Measurements from ENCODE around the gene ZNF608.

ZNF608 gene, protein sequence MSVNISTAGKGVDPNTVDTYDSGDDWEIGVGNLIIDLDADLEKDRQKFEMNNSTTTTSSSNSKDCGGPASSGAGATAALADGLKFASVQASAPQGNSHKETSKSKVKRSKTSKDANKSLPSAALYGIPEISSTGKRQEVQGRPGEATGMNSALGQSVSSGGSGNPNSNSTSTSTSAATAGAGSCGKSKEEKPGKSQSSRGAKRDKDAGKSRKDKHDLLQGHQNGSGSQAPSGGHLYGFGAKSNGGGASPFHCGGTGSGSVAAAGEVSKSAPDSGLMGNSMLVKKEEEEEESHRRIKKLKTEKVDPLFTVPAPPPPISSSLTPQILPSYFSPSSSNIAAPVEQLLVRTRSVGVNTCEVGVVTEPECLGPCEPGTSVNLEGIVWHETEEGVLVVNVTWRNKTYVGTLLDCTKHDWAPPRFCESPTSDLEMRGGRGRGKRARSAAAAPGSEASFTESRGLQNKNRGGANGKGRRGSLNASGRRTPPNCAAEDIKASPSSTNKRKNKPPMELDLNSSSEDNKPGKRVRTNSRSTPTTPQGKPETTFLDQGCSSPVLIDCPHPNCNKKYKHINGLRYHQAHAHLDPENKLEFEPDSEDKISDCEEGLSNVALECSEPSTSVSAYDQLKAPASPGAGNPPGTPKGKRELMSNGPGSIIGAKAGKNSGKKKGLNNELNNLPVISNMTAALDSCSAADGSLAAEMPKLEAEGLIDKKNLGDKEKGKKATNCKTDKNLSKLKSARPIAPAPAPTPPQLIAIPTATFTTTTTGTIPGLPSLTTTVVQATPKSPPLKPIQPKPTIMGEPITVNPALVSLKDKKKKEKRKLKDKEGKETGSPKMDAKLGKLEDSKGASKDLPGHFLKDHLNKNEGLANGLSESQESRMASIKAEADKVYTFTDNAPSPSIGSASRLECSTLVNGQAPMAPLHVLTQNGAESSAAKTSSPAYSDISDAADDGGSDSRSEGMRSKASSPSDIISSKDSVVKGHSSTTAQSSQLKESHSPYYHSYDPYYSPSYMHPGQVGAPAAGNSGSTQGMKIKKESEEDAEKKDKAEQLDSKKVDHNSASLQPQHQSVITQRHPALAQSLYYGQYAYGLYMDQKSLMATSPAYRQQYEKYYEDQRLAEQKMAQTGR (N-terminal part only)

DNA sequence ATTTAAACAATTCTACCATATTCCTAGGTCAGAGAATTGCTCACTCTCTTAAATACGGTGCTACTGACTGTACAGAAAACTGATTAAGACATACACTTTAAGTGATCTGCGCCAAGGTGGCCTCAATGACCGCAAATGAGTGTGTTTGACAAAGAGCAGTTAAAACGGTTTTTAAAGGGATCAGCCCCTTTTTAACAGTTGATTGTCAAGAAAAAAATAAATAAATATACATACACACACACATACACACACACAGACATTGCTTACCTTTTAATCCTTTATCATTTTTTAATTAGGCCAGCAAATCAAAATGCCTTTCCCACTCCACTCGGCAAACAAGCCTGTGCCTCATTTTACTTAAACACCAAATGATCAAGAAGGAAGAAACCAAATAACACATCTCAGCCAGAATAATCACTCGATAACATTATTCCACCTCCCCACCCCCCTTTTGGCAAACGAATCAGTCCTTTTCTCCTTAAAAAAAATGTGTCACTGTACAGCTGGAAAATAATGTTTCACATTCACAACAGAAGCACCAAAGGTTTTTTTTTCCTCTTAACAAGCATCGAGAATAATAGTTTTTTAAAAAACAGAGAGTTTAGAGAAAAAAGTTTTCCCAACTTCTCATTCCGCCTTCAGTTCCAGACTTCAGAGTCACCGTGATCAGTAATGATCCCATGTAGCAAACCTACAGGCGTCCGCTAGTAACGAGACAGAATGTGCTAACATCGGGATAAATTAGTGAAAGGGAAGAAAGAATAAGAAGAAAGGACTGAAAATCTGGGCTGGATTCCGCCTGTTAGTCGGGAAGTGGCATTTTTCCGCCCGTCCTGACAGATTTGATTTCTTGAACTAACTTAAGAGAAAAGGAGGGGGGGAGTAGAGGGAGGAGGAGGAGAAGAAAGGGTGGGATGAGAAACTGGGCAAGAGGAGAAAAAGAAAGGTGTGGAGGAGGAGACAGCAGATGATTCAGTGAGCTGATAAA lies at the start of gene ZNF608:
ZNF608 (minus strand) TSS at position 712 of the 988 bp plus-strand sequence. CDS start 1,650 bp downstream, outside the sequence.
- peak; percentile 78 for DNase-seq

DNA sequence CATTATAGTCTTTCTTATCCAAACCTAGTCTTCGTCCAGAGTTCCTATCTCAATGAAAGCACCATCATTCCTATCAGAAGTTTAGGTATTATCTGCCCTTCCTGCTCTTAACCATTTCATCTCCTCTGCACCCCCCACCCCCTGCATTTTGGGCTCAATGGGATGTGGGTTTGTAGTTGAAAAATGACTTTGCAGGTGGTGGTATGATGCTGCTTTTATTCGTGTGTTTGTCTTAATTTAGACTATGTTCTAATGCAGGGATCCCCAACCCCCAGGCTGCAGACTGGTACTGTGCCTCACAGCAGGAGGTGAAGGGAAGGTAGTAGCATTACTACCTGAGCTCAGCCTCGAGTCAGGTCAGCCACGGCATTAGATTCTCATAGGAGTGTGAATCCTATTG lies 49.4 kb upstream of the ZNF608 start:
- no peak for DNase-seq

DNA sequence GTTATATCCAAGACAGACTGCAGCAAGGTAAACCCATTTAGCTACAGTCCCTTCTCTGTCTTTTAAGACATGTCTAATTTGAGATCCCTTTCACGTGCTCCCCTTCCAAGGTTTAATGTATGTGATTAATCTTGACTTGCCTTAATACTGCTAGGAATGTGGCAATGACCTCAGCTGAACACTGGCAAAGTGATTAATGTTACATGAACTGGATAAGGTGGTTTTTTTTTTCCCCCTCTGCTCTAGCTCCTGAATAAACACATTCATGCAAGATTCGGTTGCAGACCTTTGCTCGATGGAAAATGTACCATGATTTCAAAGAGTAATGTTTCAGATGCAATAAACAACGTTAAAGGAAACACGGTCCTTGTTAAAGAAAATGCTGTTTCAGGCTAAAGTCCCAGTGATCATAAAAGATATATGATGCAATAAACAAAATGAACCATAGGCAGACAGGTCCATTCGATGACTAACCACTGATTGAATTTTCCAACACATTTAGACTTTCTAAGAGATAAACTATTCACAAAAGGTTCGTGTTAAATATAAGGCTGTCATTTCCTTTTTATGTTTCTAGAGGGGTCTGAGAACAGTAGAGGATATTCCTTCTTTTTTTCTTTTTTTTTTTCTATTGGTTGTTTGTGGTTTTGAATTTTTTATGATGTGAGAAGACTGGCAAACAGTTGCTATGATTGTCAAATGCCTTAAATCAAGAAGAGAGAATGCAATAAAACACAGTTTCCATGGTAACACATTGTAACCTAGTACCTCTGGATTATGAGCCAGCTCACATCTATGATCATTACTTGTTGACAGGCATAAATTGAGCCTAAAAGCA lies 44.7 kb upstream of the ZNF608 start:
- DNase-seq = peak; percentile 31

DNA sequence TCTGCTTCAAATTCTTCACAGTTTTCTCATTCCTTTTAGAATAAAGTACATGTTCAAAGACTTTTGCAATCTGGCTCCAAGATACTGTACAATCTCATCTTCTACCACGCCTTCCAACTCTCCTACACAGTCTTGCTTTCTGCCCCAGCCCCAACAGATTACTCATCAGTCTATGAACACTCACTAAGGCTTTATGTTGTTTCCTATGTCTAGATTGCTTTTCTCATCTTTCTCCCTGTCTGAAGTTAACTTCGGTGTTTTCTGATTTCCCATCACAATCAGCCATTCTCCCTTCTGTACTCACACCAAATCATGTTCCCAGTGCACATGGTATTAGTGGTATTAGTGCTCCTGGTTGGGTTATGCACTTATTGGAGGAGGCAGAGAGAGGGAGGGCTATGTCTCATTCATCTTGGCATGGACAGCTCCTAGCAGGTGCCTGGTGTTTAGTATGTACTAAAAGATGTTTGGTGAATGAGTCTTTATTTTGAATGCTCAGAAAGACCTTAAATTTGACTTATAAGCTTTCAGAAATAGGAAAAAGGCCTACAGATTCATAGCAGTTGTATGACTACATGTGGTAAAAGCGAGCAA lies 44.0 kb upstream of the ZNF608 start:
- DNase-seq = no peak

DNA sequence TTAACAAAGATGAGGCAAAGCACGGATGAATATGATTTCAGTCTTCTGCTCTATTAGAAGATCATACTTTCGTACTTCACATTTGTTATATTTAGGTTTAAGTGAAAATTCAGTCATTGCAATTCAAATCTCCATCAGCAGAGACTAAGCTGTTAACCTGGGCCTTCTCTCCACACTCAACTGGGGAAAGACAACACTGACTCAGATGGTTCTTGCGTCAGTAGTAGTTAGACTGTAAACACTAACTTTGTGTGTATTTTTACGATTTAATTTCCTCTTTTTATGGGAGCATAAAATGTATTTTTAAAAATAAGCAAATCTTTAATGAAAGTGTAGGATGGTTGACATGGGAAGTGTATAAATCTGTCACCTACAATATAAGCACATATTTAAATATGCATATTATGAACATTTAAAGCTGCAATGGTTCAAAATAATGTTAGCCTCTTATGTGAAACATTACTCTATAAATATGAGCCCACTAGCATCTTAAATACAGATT lies 42.7 kb upstream of the ZNF608 start:
- no peak for DNase-seq

DNA sequence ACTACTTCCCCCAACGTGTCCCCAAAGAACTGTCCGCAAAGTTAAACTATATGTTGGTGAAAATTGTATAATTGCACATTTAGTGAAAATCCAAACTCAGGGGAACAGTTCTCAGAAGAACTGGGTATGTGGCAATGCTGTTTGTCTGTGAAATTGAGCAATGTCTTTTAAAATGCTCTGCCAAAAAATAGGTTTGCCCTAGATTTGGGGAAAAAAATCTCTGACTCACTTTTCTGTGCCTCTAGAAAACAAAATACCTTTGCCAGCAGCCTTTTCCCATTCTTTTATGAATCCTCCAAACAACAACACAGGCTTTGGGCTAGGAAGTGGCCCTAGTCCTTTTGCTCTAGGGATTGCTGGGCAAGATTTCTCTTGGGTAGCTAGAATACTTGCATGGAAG lies 37.4 kb upstream of the ZNF608 start:
- no peak for DNase-seq

DNA sequence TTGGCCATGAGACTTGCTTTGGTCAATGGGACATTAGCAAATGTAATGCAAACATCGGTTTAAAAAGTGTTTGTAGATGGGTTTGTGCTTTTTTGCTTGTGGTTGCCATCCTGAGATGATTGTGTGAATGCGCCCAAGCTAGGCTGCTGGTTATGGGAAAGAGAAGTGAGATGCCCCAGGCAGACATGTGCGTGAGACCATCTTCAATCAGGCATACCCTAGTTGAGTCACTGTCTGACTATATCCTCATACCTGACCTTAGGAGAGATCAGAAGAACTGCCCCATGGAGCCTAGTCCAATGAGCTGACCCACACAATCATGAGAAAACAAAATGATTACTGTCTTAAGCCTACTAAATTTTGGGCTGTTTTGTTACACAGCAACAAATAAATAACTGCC lies 36.8 kb upstream of the ZNF608 start:
- no peak for DNase-seq

DNA sequence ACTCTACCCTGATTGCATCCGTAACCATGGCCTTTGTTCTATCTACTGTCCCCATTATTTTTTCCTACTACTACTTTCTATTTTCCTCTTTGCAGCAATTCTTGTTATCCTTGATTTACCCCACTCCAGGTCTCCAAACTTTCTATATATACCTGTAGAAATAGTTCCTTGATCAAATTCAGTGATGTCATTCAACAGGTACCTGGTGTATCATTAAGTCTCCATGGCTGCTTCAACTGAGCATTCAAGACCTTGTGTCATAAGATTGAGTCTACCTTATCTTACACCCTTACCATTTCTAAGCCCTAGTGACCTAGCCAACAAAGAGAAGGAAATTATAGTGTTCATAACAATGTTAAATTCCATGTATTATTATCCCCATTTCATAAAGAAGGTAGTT lies 35.8 kb upstream of the ZNF608 start:
- no peak for DNase-seq

DNA sequence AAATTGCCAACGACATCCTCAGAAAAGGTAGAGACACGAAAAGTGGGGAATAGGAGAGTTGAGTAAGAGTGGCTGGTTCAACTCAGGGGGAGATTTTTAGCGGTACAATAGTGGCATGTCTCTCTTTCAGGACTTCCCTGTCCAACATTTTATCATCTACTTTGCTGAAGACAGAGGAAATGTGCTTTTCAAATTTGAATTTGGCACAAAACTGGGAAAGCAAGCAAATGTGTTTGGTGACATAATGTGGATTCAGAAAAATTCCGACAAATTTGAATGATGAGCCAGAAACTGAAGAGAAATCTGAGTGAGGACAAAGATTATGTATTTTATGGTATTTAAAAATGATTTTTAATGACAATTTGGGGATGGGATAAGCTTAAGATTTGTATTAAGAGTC lies 33.6 kb upstream of the ZNF608 start:
- DNase-seq = no peak

DNA sequence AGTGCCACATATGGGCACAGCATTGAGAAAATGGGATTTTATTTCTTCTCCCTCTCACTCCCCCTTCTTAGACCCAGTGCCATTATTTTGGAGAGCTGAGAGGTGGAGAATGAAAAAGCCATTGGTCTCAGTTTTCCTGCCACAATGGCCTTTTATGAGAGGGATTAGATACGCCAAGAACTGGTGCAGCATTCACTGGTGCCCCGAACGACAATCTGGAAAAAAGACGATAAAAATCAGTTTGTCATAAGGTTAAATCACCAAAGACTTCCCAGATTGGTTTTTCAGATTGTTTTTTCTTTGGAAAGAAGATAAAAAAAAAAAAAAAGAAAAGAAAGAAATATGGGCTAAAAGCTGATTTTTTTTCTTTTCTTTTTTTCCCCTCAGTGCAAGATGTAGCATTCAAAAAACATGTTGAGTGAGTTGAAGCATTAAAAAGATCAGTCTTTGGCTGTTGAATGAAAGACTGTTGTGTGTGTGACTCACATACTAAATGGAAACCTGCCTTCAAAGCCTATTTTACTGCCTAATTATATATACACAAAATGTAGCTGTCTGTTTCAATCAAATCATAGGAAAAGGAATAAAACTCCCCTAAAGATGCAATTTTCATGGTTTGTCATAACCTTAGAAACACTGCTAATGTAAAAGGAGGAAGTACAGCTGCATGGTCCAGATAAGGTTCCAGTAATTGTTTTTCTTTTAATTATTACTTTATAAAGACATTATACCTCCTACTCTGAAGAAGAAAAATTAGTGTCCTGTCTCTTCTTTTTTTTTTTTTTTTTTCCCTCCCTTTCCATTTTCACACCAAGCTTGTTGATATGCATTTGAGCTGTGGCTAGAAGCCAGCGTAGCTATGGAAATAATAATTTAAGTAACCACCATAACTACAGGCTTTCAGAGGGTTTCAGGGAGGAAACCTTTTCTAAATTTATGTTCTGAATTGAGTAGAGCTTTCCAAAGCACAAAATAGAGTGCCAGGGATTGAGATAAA lies 27.2 kb upstream of the ZNF608 start:
- DNase-seq = no peak

DNA sequence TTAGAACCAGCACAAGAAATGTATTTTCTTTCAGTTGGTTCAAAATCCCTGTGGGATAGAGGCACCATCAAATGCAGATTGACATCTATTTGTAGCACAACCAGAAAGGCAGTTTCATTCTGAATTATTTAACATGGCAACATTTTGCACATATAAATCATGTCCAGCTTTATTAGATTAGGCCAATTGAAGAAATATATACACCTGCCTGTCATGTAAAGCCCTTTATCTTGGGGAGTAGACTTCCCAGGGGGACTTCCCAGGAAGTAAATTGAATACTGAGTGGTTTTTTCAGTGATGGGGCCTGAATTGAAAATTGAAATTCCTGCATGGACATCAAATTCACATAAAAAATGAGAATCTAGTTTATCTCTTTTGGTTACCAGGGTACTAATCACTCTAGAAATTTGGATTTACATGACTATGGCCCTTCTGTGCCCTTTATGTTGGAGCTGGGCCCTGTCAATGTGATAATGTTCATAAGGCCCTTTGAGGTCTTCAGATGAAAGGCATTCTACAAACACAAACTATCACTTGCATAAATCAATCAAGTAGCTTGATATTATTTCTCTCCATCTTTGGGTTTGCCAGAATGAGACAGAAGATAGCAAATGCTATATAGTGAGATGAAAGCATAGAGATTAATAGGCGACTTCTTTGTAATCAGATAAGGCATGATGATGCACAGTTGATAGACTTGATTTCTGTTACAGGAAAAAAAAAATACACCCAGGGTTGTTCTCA lies 26.2 kb upstream of the ZNF608 start:
- no peak for DNase-seq

DNA sequence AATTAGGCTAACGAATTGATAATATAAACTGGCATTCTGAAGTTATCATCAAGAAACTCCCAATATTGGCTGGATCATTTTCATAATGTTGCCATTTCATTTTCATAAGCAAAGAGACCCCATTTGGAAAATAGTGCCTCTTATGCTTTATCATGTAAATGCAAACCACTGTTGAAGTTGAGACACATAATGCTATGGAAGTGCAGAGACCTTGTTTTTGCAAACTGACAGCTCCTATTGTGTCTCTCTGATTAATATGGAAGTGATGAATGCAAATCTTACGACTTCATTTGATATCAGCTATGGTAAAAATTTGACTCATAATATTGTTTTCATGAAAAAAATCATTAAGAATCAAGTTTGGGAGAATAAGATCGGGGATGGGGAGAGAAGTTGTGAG lies 25.3 kb upstream of the ZNF608 start:
- no peak for DNase-seq

DNA sequence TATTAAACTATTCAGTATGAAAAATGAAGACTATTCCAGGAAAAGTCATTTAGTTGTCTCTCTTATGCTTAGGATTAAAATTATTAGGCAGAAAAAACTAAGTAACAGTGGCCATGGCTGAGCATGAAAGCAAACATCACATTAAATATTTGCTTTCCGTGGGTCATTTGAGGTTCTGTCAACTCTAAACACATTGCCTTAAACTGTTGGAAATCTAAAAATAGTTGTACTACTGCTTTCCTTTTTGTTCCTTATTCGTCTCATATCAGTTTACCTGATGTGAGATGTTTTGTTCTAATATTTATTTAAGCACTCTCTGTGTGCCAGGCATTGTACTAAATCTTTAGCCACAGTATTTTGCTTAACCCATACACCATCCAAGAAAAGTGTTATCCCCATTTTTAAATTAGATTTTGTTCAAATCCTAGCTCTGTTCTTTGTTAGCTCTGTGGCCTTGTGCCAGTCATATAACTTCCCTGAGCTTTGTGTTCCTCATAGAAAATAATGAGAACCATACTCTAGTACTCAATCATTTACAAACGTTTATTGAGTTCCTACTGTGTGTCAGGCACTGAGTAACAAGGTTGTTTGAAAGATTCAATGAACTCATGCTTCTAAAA lies 18.7 kb upstream of the ZNF608 start:
- no peak for DNase-seq

DNA sequence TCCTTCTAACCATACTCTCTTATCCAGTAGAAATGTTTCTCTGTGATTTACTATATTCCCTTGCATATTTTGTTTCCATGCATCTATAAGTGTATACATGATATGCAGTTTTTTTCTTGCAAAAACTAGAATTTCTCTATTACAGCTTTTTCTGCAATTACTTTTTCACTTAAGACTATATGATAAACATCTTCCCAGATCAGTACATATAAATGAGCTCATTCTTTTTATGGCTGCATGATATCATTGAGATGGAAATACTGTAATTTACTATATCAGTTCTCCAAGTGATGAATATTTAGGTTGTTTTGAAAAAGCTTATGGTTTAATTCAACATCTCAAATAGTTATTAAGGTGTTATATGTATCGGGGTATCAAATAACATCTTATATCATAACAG lies 18.1 kb upstream of the ZNF608 start:
- no peak for DNase-seq

DNA sequence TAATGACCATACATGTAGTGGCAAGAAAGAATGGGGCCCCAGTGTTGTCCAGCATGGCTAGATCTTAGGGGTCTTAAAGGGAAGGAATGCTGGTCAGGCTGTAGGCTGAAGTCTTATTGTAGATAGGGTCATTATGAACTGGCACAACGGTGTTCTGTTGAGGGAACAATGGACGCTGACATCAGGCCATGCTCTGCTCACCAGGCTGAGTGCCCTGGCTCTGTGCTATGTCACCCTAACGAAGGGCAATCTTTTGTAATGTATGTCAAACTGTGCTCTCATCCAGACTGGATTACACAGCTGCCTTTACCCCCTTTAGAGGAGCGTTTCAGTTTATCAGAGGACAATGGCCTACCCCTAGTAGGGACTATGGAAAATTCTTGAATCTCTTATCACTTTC lies 14.6 kb upstream of the ZNF608 start:
- DNase-seq = no peak

DNA sequence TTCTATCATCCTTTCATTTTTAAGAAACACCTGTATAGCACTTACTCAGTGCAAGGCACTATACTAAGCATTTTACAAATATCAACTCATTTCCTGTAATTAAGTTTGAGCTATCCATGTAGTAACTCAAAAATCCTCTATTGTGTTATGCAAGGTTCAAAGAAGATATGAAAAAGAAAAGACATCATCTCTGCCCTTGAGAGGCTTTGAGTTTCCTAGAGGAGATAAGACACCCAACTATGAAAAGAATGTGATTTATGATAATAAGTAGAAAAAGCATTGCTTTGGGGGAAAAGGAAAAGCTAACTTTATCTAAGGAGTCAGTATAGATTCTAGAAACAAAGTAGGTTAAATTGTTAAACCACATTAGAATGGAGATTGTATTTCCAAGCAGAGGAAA lies 14.2 kb upstream of the ZNF608 start:
- DNase-seq = no peak

DNA sequence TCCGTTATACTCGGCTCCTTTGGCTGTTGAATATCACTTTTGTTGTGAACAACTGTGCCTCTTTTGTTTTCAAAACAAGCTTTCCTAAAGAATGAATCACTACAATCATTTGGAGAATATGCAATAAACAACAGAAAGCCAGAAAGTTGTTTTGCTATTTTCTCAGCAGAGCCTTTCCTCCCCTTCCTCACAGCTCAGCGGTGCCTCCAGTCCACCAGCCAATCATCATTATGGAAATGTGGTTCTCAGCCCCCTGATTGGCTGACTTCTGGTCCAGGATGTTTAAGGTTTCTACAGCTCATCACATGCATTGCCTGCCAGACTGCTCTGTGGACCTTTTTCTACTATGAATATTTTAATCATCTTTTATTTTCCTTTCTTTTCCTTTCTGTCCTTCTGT lies 9.1 kb upstream of the ZNF608 start:
- DNase-seq = no peak

DNA sequence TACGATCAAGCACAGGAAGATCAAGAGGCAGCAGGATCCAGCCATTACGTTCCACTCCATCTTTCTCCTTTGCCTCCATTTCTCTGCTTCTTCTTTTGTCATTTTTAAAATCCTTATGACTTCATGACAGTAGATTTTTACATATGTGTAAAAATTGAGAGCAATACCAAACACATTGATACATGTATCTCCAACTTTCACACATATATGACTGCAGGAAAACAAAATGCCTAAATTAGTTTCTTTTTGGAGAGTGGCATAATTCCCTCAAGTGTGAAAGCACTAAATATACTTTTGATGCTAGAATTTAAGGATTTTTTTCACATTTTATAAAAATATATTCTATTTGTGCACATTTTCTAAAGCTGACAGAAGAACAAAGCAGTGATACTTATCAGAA lies 8.6 kb upstream of the ZNF608 start:
- DNase-seq = no peak
